Chondrocyte (in vitro differentiated cells): ENCODE results near the gene DCP2. TPM values are rescaled to one million over a fixed set of nuclear protein-coding genes. Genes with fewer than 3 reads are reported as not detected.

ENCODE experiments used
- DNase-seq: peaks from one replicate; pipeline ENCODE4 v3.0.0; 2021; ENCODE audit warnings: mixed read lengths, low spot score
- H3K27ac Mint-ChIP-seq: one replicate; pipeline ENCODE4 v1.8.0; 2021; ENCODE audit warnings: mild to moderate bottlenecking, moderate library complexity, mixed read lengths; ENCODE audit not compliant: unreplicated experiment
- H3K27me3 Mint-ChIP-seq: 2 replicates; pipeline ENCODE4 v1.8.0; 2021; ENCODE audit warnings: low read depth, mixed read lengths
- H3K36me3 Mint-ChIP-seq: 2 replicates; pipeline ENCODE4 v1.8.0; 2021; ENCODE audit warnings: low read depth, mixed read lengths
- H3K4me1 Mint-ChIP-seq: 2 replicates; pipeline ENCODE4 v1.8.0; 2021; ENCODE audit warnings: low read depth, mild to moderate bottlenecking, mixed read lengths
- H3K4me3 Mint-ChIP-seq: one replicate; pipeline ENCODE4 v1.8.0; 2021; ENCODE audit warnings: mild to moderate bottlenecking, moderate library complexity, mixed read lengths; ENCODE audit not compliant: unreplicated experiment
- H3K9me3 Mint-ChIP-seq: 2 replicates; pipeline ENCODE4 v1.8.0; 2021; ENCODE audit warnings: low read depth, mixed read lengths
- total RNA-seq: library from RNA; stranded (reverse); gene quantifications from 3 replicates; pipeline ENCODE4 v1.2.1, GENCODE V29; 2021
- TF ChIP-seq, protein P1 (sequence below): fragments of 200-600 bp; sonication (generic); IDR thresholded peaks from 2 replicates; pipeline ENCODE4 v1.5.0; 2021; ENCODE audit warnings: antibody characterized with exemption, mild to moderate bottlenecking, moderate library complexity

DCP2 gene
- total RNA-seq, 1 donor from 2014 or later = 40.1 TPM

DNA sequence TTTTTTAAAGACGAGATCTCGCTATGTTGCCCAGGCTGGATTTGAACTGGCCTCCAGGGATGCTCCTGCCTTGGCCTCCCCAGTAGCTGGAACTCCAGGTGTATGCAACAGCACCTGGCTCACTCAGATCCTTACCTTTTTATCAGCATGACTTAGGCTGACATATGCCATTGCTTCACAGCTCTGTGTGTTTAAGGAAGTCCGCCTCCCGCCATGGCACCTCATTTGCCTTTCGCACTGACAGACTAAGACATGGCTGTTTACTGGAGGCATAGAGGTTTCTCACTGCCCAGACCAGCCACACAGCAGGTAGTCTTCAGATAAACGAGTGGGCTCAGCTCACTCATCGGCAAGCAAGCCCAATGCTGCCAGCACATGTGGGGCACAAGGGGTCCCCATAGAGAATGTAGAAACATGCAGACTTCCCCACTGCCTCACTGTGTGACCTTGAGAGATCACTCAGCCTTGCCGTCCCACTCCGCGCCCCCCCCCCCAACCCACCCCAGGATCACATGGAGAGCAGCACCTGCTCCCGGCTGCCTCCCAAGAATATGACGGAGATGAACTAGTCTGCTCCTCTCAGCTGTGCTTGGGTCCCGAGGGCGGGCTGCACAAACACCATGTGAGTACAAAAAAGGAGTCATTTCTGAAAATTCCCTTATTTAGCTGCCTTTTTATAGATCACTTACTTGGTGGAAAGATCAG, 62.8 kb downstream of the DCP2 start:
- Mint-ChIP-seq H3K4me1 (no peaks in the 10 kb centered on the region), H3K36me3 (peaks cover 7% of the 10 kb centered on the region), H3K27ac (no peak overlapping the region), H3K4me3 (no peak overlapping the region), H3K9me3 (no peaks in the 10 kb centered on the region), H3K27me3 (no peaks in the 10 kb centered on the region)
- TF ChIP-seq, protein P1, sequence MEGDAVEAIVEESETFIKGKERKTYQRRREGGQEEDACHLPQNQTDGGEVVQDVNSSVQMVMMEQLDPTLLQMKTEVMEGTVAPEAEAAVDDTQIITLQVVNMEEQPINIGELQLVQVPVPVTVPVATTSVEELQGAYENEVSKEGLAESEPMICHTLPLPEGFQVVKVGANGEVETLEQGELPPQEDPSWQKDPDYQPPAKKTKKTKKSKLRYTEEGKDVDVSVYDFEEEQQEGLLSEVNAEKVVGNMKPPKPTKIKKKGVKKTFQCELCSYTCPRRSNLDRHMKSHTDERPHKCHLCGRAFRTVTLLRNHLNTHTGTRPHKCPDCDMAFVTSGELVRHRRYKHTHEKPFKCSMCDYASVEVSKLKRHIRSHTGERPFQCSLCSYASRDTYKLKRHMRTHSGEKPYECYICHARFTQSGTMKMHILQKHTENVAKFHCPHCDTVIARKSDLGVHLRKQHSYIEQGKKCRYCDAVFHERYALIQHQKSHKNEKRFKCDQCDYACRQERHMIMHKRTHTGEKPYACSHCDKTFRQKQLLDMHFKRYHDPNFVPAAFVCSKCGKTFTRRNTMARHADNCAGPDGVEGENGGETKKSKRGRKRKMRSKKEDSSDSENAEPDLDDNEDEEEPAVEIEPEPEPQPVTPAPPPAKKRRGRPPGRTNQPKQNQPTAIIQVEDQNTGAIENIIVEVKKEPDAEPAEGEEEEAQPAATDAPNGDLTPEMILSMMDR = no peak
- DNase-seq = no peak

DNA sequence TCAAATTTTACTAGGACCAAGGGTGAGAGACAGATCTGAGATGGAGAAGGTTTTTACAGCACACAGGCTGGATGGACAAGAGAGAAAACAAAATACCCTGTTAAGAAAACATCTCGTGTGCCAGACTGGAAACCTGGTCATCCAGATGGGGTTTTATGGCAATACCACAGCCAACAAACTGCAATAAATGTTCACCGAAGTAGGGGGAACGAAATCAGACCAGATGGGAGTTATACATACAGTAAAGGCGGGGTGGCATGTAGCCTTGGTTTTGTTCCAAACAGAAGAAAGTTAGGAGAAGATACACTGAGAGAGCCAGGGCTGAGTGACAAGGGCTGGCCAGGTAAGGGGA, 63.3 kb downstream of the DCP2 start:
- H3K27ac Mint-ChIP-seq = no peak overlapping the region
- DNase-seq = no peak

DNA sequence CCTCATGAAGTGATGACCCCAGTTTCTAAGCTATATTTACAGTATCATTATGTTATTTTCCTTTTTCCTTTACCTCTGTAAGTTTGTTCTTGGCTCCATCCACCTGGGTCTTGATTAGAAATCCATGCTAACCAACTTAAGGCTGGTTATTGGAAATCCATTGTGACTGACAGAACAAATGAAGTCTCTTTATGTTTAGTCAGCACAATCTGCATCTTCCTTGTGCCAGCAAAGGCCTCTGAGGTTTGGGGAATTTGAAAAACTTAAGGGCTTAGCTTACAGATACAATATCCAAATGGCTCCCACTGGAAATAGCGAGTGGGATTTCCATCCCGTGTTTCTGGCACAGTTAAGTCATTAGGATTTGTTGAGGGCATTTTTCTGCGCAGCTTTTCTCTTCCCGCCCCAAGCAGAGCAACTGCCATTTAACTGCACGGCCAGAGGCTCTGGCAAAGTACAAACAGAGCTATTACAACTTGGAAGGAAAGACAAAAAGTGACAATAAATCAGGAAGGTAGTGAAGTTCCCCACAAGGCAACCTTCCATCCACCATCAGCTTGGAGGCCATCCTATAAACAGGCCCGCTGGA, 64.2 kb downstream of the DCP2 start:
- H3K9me3 Mint-ChIP-seq = no peaks in the 10 kb centered on the region
- H3K4me1 Mint-ChIP-seq = no peaks in the 10 kb centered on the region
- no peaks in the 10 kb centered on the region for H3K27me3 Mint-ChIP-seq
- H3K36me3 Mint-ChIP-seq = peaks cover 8% of the 10 kb centered on the region
- H3K4me3 Mint-ChIP-seq = no peak overlapping the region
- TF ChIP-seq, protein P1 = no peak
- no peak for DNase-seq
- H3K27ac Mint-ChIP-seq = no peak overlapping the region

More for the DNA sequence above, 63.3 kb downstream of the DCP2 start:
- Mint-ChIP-seq H3K9me3 (no peaks in the 10 kb centered on the region), H3K27me3 (no peaks in the 10 kb centered on the region), H3K36me3 (peaks cover 8% of the 10 kb centered on the region), H3K4me3 (no peak overlapping the region), H3K4me1 (no peaks in the 10 kb centered on the region)
- TF ChIP-seq, protein P1 = no peak

DNA sequence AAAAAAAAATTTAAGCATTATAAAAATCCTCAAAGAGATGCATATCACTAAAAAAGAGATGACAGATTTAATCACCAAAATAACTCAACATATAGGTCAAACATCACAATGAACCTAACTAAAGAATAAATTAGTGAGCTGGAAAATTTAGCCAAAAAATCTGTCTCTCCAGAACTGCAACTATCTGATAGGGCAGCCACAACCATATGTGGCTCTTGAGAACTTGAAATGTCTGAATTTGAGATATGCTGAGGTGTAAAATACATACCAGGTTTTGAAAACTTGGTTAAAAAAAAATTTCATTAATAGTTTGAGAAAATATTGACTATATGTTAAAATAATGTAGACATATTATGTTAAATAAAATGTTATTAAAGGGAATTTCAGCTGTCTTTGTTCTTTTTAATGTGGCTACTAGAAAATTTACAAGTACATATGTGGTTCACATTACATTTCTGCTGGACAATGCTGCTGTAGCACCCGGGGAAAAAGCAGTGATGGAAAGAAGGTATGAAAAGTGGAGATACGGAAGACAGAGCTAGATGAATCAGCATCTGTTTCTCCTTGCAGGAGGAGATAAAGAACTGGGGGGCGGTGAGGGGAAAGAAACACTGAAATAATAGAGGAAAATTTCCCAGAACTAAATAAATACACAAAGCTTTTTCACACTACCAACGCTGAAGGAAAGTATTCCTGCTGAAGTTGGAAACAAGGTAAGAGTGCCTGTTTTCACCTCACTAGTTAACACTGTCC, 66.1 kb downstream of the DCP2 start:
- peaks cover 6% of the 10 kb centered on the region for H3K36me3 Mint-ChIP-seq
- no peak overlapping the region for H3K27ac Mint-ChIP-seq
- TF ChIP-seq, protein P1 = no peak
- no peaks in the 10 kb centered on the region for H3K27me3 Mint-ChIP-seq
- no peak overlapping the region for H3K4me3 Mint-ChIP-seq
- H3K4me1 Mint-ChIP-seq = peaks cover 11% of the 10 kb centered on the region
- no peaks in the 10 kb centered on the region for H3K9me3 Mint-ChIP-seq
- DNase-seq = no peak

DNA sequence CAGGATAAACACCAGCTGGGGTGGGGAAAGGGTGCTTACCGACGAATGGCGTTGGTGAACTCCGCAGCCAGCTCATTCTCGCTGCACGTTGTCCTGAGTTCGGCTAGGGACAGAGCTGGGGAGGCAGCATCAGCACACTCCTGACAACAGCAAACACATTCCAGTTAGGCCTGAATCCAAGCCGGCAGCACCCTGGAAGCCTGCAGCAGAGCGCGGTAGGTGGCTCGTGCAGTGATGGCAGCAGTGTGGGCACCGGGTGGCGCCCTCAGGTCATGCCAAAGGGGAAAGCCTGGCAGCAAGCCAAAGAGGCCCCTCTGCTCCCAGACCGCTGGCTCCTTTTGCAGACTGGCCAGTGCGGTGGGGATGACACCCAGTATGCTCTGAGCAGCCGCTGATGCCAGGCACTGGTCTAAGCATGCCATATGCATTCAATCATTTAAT, 66.9 kb downstream of the DCP2 start:
- H3K9me3 Mint-ChIP-seq = no peaks in the 10 kb centered on the region
- H3K4me3 Mint-ChIP-seq = no peak overlapping the region
- H3K36me3 Mint-ChIP-seq = peaks cover 2% of the 10 kb centered on the region
- H3K4me1 Mint-ChIP-seq = peaks cover 13% of the 10 kb centered on the region
- no peaks in the 10 kb centered on the region for H3K27me3 Mint-ChIP-seq
- no peak for DNase-seq
- H3K27ac Mint-ChIP-seq = no peak overlapping the region
- TF ChIP-seq, protein P1 = peak; percentile 65
